Stimulated activated naive CD4-positive, alpha-beta T cell (primary cell): Measurements from ENCODE around the gene ACP6.

Experiments
- DNase-seq, 6 experiments: peaks; one replicate each; lab custom pipeline; 2025; lab: John Stamatoyannopoulos, UW

Gene ACP6

GRCh38 chr1:147651466-147651865 is 18.9 kb downstream of the ACP6 start:
- no peak for DNase-seq

DNA sequence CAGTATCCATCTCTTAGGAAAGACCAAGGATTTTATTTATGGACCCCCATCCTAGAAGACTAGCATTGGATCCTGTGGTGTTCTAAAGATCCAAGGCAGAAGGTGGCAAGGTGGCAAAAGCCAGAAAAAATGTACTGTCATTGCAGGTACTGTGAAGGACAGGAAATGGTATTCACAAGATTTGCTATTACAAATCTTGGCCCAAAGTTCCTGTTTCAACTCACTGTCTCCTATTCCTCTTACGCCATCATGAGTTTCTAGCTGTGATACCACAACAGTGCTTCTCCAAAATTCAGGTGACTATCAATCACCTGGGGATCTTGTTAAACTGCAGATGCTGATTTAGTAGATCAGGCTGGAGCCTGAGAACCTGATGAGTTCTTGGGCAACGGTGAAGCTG is 21.4 kb downstream of the ACP6 start:
- DNase-seq = no peak

DNA sequence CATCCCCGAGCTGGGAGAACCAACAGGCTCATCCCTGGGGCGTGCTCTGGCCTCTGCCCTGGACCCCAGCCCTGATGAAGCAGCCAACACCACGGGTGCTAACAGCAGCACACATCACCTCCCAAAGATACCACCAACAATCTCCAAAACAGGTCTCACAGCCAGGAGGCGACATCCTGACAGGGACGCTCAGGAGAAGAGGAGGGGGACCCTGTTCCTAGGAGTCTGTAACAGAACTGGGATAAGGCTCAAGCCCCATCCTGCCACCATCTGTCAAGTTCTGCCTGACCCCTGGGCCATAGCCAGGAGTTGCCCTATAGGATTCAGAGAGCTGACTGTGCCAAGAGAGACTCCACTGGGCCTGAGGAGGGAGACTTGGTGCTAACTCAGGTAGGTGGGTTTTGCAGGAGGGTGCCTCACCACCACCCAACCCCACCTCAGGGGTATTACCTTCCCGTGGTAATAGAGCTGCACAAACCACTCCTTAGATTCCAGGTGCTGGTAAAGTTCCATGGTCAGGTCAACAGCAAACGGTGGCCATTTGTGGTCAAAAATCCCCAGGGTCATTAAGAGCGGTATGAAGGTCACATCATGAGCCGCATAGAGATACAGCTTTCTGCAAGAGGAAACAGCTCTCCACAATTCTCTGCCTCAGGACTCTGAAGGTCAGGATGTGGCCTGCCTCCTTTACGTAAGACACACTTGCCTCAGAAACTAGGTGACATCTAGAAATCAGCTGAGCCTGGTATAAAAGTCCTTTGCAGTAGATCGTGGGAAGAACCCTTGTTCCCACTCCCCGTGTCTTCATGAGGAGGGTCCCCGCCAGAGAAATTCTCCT is 22.3 kb downstream of the ACP6 start:
- peak in 3 of 6 experiments; percentile 8 to 19 (median 11) for DNase-seq

- no peak for DNase-seq
Observed at GRCh38 chr1:147643974-147644373, 26.4 kb downstream of the ACP6 start.

DNA sequence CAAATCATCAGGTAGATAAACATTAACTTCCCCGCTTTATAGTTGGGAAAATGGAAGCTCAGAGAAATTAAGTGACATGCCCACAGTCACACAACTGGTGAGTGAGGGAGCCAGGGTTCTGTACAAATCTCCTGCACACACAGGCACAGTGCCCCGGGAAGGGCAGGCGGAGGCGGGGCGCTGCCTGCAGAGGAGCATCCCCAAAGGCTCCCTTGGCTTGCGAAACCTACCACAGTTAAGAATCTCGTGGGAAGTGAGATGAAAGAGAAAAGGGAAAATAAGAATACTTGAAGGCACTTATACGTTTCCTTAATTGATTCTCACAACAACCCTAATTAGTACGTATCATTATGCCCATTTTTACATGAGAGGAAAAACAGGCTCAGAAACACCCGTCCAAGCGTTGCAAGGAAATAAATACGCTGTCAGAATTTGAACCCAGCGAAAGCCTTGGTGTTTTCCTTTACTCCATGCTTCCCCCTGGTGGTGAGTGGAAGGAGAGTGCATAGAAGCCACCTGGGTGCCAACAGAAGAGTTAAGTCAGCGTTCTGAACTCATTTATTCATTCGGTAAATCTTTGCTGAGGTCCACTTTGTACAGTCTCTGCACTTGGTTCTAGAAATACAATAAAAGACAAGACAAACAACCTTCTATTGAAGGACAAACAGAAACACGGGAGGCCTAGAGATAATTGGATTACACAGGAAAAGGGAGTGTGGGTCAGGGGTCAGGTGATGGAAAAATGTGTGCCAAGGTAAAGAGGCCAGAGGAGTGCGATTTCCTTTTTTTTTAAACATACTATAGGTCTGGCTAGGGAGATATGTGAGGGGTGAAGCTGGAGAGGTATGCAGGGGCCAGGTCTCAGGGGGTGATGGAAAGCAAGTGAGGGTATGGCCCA is 28.4 kb downstream of the ACP6 start:
- DNase-seq = peak in 5 of 6 experiments; percentile 13 to 70 (median 31)

DNA sequence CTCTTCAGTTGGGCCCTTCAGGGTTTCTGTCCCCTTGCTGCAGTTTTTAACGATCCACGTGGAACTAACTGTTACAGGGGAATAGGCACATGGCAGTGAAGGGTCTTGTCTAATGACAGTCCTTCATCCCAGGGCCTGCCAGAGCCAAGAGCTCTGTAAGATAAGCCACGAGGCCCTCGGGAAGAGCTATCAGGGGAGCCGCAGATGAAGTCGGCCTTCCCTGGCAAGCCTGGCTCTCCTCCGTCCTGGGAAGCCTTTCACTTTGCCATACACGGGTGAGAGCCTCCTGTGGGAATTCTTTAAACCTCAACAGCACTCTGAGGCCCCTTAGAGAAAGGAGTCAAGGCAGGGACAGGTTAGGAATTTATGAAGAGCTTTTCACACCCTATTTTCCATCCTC is 29.0 kb downstream of the ACP6 start:
- no peak for DNase-seq

DNA sequence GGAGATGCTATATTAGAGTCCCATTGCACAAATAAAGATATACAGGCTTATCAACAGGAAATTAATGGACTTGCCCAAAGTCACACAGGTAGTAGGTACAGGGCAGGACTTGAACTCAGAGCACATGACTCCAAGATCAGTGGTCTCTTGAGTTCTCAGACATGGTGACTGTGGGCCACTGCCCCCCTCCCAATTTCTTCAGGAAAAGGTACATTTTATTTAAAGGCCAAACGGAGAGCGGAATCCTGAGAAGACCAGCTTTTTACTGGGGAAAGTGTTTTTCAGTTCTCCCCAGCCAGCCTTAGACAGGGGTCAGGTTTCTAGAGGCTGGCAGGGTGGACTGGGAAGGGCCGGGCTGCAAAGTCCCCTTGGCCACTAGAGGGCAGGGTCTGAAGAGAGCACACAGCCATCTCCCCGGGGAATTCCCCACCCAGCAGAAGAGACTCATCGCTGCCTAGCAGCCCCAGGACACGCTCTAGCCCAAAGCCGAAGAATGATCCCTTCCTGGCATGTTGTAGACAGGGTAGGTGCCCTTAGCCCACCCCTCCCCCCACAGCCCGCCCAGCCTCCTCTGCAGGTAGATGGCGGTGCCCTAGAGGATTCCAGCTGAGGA is 29.7 kb downstream of the ACP6 start:
- DNase-seq = peak; percentile 50 to 70 (median 52)

GRCh38 chr1:147636314-147636713 is 34.0 kb downstream of the ACP6 start:
- DNase-seq = no peak

DNA sequence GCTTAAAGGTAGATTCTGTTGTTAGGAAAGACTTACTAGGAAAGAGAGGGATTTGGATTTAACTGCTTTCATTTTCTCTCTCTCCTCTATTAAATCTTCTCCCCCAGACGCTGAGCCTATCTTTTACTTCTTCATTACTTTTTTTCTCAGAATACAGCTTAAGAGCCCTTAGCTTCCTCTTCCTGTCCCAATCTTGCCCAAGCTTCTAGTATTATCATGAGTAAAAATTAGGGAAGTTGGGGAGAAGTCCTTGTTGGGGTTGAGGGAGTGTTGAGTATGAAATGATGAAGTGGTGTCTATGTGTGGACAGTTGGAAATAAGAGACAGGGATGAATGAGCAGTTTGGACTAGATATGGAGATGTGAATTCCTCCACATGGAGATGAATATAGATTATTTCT is 35.0 kb downstream of the ACP6 start:
- DNase-seq = no peak

DNA sequence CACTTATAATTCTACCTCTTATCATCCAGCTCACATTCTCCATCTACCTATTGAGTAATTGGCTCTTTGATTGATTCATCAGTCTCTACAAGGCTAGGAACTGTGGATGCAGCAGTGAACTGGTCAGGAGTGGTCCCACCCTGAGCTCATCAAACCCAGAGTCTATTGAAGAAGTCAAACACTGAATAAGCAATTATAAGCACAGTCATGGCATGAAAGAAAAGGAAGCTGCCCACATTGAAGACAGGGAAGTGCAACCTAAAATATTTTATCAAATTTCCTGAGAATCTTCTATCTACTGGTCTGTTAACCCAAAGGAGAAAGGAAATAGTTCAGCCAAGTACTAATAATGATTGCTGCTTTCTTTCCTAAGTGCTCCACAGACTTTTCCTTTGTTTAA is 35.7 kb downstream of the ACP6 start:
- DNase-seq = no peak

DNA sequence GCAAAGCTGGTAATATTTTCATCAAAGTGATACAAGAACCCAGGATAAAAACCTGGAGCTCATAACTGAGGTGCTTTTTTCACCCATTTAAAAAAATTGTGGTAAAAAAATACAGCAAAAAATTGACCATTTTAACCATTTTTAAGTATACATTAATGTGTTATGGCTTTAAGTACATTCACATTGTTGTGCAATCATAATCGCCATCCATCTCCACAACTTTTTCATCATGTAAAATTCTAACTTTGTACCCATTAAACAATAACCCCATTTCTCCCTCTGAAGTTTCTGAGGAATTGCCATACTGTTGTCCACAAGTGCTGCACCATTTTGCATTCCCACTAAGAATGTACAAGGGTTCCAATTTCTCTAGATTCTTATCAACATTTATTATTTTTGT is 36.6 kb downstream of the ACP6 start:
- DNase-seq = no peak

- DNase-seq = no peak
Observed at GRCh38 chr1:147631839-147632238, 38.5 kb downstream of the ACP6 start.

DNA sequence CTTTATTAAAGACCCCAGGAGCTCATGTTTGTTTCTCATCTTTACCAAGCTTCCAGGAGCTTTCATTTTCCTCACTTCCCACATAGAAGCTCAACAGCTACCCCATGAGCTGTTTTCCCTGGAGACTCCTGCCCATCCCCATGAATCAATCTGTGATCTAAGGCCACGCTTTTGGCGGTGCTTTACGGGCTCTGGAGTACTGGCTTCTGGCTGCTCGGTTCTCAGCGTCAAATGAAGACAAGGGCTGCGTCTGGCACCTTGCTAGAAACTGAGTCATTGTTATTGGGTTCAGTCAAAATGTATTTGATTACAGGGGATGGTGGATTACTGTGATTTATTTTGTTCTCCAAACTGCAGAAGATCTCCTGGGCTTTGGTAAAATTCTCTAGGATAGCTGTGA is 39.9 kb downstream of the ACP6 start:
- no peak for DNase-seq

GRCh38 chr1:147630022-147630421 is 40.3 kb downstream of the ACP6 start:
- no peak for DNase-seq

GRCh38 chr1:147628441-147628840 is 41.9 kb downstream of the ACP6 start:
- no peak for DNase-seq

DNA sequence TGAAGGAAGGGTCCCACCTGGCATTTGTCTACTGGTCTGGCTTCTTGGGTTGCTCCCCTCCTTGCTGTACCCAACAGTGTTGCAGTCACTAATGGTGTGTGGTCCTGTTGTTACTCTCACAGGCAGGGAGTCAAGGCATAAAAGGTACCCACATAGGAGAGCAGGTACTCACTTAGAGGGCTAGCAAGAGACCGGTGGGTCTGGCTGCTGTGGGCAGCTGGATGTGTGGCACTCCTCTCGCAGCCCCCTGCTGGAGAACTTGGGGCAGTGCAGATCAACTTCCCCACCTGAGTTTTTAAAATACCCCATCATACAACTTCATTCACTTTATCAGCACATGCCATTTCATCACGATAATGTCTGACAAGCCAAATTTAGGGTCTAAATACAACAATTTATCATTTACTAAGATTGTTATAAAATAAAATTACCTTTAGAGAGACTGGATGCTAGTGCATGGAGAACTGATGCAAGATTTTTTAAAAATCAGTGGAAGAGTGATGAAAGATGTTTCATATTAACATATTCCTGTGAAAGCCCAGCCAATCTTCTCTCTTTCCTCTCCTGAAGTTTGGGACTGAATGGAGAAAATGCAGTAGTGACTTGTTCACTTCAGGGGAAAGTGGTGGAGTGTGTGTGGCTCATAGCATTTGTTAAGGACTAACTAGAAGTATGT is 42.8 kb downstream of the ACP6 start:
- peak; percentile 5 to 53 (median 24) for DNase-seq

- peak in 1 of 6 experiments; percentile 9 for DNase-seq
Observed at GRCh38 chr1:147626739-147627138, 43.6 kb downstream of the ACP6 start.

DNA sequence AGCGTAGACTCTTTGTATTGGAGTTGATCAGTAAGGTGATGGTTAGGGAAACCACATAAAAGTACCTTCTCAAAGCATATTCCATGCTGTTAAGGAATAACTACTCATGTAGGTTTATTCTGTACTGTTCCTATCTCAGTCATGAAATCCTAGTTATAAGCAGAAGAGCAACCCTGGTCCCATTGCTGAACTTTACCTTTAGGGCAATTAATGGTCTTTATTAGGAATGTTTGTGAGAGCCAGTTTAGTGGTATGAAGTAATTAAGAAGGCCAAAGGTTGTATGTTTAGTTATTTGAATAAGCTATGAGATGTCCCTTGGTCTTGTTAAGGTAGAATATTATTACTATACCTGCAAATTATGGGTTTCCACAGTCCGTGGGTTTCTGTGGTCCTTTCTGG is 44.0 kb downstream of the ACP6 start:
- DNase-seq = no peak

GRCh38 chr1:147625362-147625995 is 44.8 kb downstream of the ACP6 start:
- DNase-seq = no peak

DNA sequence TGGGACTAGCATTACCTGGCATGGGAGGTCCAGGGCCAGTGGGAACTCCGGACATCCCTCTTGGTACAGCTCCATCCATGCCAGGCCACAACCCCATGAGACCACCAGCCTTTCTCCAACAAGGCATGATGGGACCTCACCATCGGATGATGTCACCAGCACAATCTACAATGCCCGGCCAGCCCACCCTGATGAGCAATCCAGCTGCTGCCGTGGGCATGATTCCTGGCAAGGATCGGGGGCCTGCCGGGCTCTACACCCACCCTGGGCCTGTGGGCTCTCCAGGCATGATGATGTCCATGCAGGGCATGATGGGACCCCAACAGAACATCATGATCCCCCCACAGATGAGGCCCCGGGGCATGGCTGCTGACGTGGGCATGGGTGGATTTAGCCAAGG is 45.8 kb downstream of the ACP6 start:
- DNase-seq = no peak

GRCh38 chr1:147624011-147624410 is 46.3 kb downstream of the ACP6 start:
- DNase-seq = no peak

GRCh38 chr1:147622731-147623130 is 47.6 kb downstream of the ACP6 start:
- DNase-seq = no peak
